ENCODE measurements around the gene ATP10B.

DNA sequence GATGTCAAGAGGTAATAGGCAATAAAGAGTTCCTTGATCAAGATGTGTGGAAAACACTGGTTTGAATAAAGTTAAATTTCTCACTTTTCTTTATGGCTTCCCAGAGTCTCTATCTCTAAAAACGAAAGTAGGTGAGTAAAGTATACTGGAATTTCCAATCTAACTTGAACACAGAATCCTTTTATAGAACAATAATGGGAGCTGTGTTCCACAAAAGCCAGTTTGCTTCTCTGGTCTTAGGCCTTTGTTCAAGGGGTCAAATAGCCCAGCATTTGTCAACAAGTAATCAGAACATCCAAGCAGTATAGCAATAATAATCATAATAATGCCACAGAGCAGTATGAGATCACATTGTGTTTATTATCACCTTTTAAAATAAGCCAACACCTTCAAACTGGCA lies 20.2 kb downstream of the ATP10B start:
- no peak for TF ChIP-seq RAD21 (IDR thresholded peaks at IDR 0.05; ENCODE audit: low read length)
- TF ChIP-seq, protein P1, sequence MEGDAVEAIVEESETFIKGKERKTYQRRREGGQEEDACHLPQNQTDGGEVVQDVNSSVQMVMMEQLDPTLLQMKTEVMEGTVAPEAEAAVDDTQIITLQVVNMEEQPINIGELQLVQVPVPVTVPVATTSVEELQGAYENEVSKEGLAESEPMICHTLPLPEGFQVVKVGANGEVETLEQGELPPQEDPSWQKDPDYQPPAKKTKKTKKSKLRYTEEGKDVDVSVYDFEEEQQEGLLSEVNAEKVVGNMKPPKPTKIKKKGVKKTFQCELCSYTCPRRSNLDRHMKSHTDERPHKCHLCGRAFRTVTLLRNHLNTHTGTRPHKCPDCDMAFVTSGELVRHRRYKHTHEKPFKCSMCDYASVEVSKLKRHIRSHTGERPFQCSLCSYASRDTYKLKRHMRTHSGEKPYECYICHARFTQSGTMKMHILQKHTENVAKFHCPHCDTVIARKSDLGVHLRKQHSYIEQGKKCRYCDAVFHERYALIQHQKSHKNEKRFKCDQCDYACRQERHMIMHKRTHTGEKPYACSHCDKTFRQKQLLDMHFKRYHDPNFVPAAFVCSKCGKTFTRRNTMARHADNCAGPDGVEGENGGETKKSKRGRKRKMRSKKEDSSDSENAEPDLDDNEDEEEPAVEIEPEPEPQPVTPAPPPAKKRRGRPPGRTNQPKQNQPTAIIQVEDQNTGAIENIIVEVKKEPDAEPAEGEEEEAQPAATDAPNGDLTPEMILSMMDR (IDR thresholded peaks at IDR 0.05): no peak
- TF ChIP-seq FOXJ3 (CRISPR knock-in tag; IDR thresholded peaks at IDR 0.05): no peak
- TF ChIP-seq YY1 (IDR thresholded peaks at IDR 0.05; ENCODE audit: low read depth): no peak

All from SK-N-SH (cell line).